Amniotic epithelial cell (primary cell): Measurements from ENCODE around the gene ROCK1.
"Not testable (repeated sequence)": the region's sequence is repeated elsewhere in the genome, so short reads cannot be mapped to it uniquely, and the experiment has no call there.

Experiments
- DNase-seq: peaks from one replicate; pipeline ENCODE4 v3.0.0-alpha.2; 2010; ENCODE audit warnings: low read depth

Gene ROCK1

GRCh38 chr18:21111346-21112139 is at the start of gene ROCK1:
ROCK1 (minus strand) TSS chr18:21111813; CDS start chr18:21110910, 903 bp downstream.
- peak; percentile 96 for DNase-seq

- no peak for DNase-seq
These were observed 43.8 kb upstream of the ROCK1 start for GRCh38 chr18:21155443-21155842.

GRCh38 chr18:21146016-21146415 is 34.4 kb upstream of the ROCK1 start:
- DNase-seq: peak; percentile 18

- DNase-seq: no peak
These were observed 33.8 kb upstream of the ROCK1 start for GRCh38 chr18:21145371-21145770.

- peak; percentile 59 for DNase-seq
These were observed 30.2 kb upstream of the ROCK1 start for GRCh38 chr18:21141668-21142422.

- not testable (repeated sequence) for DNase-seq
These were observed 26.3 kb upstream of the ROCK1 start for GRCh38 chr18:21137719-21138488.

GRCh38 chr18:21134895-21135294 is 23.3 kb upstream of the ROCK1 start:
- DNase-seq: peak; percentile 64

- no peak for DNase-seq
These were observed 20.8 kb upstream of the ROCK1 start for GRCh38 chr18:21132398-21132918.

GRCh38 chr18:21131698-21132227 is 20.1 kb upstream of the ROCK1 start:
- no peak for DNase-seq

GRCh38 chr18:21129566-21130216 is 18.1 kb upstream of the ROCK1 start:
- peak; percentile 62 for DNase-seq

- no peak for DNase-seq
These were observed 11.8 kb upstream of the ROCK1 start for GRCh38 chr18:21123290-21123926.

GRCh38 chr18:21118806-21119205 is 7.2 kb upstream of the ROCK1 start:
- DNase-seq: no peak

GRCh38 chr18:21117409-21118131 is 6.0 kb upstream of the ROCK1 start:
- DNase-seq: peak; percentile 100

- DNase-seq: peak; percentile 79
These were observed 4.2 kb upstream of the ROCK1 start for GRCh38 chr18:21115519-21116411.

GRCh38 chr18:21112543-21113105 is 1.0 kb upstream of the ROCK1 start:
- peak; percentile 31 for DNase-seq

GRCh38 chr18:21112140-21112473 is 494 bp upstream of the ROCK1 start:
- no peak for DNase-seq

GRCh38 chr18:21110713-21111345 is 784 bp downstream of the ROCK1 start:
- DNase-seq: peak; percentile 46

- DNase-seq: no peak
These were observed 1.5 kb downstream of the ROCK1 start for GRCh38 chr18:21109936-21110712.
